ENCODE data around the gene HMCN2. TPM values are rescaled to one million over a fixed set of nuclear protein-coding genes. Genes with fewer than 3 reads are reported as not detected.

The HMCN2 gene
- polyA plus RNA-seq, 1 of the 3 experiments (the other 2 are of a cell fraction) = 0.15 TPM

DNA sequence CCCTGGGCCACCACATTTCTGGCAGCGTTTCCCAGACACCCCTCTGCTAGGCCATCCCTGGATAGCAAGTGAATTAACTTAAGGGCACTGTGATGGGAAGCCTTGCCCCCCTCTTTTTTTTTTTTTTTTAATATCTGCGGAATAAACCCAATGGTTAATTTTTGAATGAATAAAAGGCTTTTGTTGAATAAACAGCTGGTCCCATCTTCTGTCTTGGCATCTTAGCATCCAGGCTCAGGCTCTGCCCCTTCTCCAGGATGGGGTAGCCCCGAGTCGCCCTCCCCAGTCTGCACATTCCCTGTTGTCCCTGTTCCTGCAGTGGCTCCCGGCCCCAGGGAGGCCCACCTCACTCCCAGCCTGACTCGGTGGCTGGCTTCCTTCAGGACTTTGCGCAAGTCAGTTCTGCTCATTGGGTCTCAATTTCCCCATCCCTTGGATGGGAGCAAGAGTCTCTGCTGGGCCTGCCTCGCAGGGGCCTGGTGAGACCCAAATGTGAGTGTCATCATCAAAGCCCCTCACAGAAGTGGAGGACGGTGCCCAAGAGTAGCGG is 29.0 kb upstream of the HMCN2 start (continued):
- TF ChIP-seq, protein P1, sequence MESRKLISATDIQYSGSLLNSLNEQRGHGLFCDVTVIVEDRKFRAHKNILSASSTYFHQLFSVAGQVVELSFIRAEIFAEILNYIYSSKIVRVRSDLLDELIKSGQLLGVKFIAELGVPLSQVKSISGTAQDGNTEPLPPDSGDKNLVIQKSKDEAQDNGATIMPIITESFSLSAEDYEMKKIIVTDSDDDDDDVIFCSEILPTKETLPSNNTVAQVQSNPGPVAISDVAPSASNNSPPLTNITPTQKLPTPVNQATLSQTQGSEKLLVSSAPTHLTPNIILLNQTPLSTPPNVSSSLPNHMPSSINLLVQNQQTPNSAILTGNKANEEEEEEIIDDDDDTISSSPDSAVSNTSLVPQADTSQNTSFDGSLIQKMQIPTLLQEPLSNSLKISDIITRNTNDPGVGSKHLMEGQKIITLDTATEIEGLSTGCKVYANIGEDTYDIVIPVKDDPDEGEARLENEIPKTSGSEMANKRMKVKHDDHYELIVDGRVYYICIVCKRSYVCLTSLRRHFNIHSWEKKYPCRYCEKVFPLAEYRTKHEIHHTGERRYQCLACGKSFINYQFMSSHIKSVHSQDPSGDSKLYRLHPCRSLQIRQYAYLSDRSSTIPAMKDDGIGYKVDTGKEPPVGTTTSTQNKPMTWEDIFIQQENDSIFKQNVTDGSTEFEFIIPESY (IDR thresholded peaks at IDR 0.05; ENCODE audit: borderline replicate concordance, low read depth) = no peak
- no peak for TF ChIP-seq MEF2A (IDR thresholded peaks at IDR 0.05; ENCODE audit: borderline replicate concordance, low read depth)
- no peak for TF ChIP-seq MAX (IDR thresholded peaks at IDR 0.05; ENCODE audit: low read depth)
- no peak for TF ChIP-seq GABPA (IDR thresholded peaks at IDR 0.05; ENCODE audit: low read depth)
- no peak for TF ChIP-seq RXRA (IDR thresholded peaks at IDR 0.05; ENCODE audit: borderline replicate concordance, low read depth)
- no peak for TF ChIP-seq TAF1 (IDR thresholded peaks at IDR 0.05; ENCODE audit: borderline replicate concordance, low read depth, low read length)
- TF ChIP-seq TCF12 (IDR thresholded peaks at IDR 0.05) = no peak
- no peak for TF ChIP-seq CHD2 (IDR thresholded peaks at IDR 0.05; ENCODE audit: low read length, partially characterized antibody)
- no peak for TF ChIP-seq NFIC (IDR thresholded peaks at IDR 0.05; ENCODE audit: borderline replicate concordance)

DNA sequence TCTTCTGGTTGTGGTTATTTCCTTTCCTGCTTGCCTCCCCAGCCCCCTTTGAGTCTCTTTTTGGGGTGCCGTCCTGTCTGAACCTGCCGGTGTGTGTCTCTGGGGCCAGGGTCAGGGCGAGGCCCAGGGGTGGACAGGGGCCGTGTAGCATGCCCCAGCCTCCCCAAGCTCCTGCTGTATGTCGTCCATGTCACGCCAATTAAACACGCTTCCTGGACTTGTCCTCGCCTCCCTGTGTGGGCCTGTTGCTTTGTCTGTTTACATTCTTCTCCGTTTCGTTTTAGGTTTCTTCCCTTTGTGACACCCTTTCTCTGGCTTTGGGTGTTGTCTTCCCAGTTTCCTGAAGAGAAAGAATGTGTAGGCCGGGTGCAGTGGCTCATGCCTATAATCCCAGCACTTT is 28.5 kb upstream of the HMCN2 start:
- no peak for DNase-seq
- Histone ChIP-seq H3K9ac (no peak overlapping the region), H3K79me2 (ENCODE audit: insufficient read depth) (no peaks in the 10 kb centered on the region; the same call in 1 of the 2 replicates), H4K20me1 (ENCODE audit: insufficient read depth) (no peaks in the 10 kb centered on the region), H3K36me3 (replicated peaks in 1 of 2; ENCODE audit: control insufficient read depth in 1 of 2, insufficient read depth in 2 of 2, low read length in 1 of 2) (peaks cover 6 to 22% of the 10 kb centered on the region in 2 experiments), H3K9me2 (no peaks in the 10 kb centered on the region), H2AFZ (ENCODE audit: low read depth) (no peak overlapping the region), H3K27ac (ENCODE audit: low read depth in 2 of 2, low read length in 1 of 2) (no peak overlapping the region), H3K4me1 (ENCODE audit: control insufficient read depth in 1 of 2, insufficient read depth in 2 of 2, low read depth in 1 of 2, low read length in 1 of 2) (peaks cover 0 to 16% of the 10 kb centered on the region in 2 experiments; a peak in 1 of 4 replicates), H3K27me3 (ENCODE audit: insufficient read depth) (no peaks in the 10 kb centered on the region), H3K4me3 (ENCODE audit: low read depth in 2 of 2, low read length in 1 of 2) (no peak overlapping the region), H3K4me2 (no peak overlapping the region), H3K9me3 (no peaks in the 10 kb centered on the region), H3F3A (replicated peaks; ENCODE audit: insufficient read depth) (no peaks in the 10 kb centered on the region)
- TF ChIP-seq, protein P2, sequence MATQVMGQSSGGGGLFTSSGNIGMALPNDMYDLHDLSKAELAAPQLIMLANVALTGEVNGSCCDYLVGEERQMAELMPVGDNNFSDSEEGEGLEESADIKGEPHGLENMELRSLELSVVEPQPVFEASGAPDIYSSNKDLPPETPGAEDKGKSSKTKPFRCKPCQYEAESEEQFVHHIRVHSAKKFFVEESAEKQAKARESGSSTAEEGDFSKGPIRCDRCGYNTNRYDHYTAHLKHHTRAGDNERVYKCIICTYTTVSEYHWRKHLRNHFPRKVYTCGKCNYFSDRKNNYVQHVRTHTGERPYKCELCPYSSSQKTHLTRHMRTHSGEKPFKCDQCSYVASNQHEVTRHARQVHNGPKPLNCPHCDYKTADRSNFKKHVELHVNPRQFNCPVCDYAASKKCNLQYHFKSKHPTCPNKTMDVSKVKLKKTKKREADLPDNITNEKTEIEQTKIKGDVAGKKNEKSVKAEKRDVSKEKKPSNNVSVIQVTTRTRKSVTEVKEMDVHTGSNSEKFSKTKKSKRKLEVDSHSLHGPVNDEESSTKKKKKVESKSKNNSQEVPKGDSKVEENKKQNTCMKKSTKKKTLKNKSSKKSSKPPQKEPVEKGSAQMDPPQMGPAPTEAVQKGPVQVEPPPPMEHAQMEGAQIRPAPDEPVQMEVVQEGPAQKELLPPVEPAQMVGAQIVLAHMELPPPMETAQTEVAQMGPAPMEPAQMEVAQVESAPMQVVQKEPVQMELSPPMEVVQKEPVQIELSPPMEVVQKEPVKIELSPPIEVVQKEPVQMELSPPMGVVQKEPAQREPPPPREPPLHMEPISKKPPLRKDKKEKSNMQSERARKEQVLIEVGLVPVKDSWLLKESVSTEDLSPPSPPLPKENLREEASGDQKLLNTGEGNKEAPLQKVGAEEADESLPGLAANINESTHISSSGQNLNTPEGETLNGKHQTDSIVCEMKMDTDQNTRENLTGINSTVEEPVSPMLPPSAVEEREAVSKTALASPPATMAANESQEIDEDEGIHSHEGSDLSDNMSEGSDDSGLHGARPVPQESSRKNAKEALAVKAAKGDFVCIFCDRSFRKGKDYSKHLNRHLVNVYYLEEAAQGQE (IDR thresholded peaks at IDR 0.05; ENCODE audit: low read depth, low read length) = no peak
- TF ChIP-seq, protein P1 (IDR thresholded peaks at IDR 0.05; ENCODE audit: borderline replicate concordance, low read depth) = no peak
- TF ChIP-seq GATA2 (CRISPR knock-in tag; IDR thresholded peaks at IDR 0.05) (no peak), SMC3 (IDR thresholded peaks at IDR 0.05; ENCODE audit: low read depth, low read length) (no peak), TEAD4 (IDR thresholded peaks at IDR 0.05; ENCODE audit: borderline replicate concordance, insufficient read depth) (no peak), PBX3 (IDR thresholded peaks at IDR 0.05) (no peak), CHD2 (IDR thresholded peaks at IDR 0.05; ENCODE audit: low read length, partially characterized antibody) (no peak), FOXJ3 (CRISPR knock-in tag; IDR thresholded peaks at IDR 0.05) (no peak), RFX5 (IDR thresholded peaks at IDR 0.05; ENCODE audit: low read length) (no peak), RAD21 (IDR thresholded peaks at IDR 0.05; ENCODE audit: low read length) (no peak), EZH2phosphoT487 (IDR thresholded peaks at IDR 0.05; ENCODE audit: borderline replicate concordance, low read depth) (no peak), FOSL2 (IDR thresholded peaks at IDR 0.05; ENCODE audit: borderline replicate concordance, low read depth) (no peak), TAF1 (IDR thresholded peaks at IDR 0.05; ENCODE audit: borderline replicate concordance, low read depth, low read length) (no peak), YY1 (IDR thresholded peaks at IDR 0.05; ENCODE audit: low read depth) (no peak), MAX (IDR thresholded peaks at IDR 0.05; ENCODE audit: low read depth) (no peak), SIN3A (IDR thresholded peaks at IDR 0.05; ENCODE audit: borderline replicate concordance, low read depth, low read length) (no peak)
- 97% methylated on average over 11 of the region's 11 CpGs for WGBS (ENCODE audit: low lambda C conversion rate)
- POLR2A ChIA-PET = no interaction called here
- CTCF ChIA-PET = interaction anchor here (0.6 to 2.3 kb wide), 25 partner anchors 10 to 144 kb away, joined by 3 to 48 read pairs (median 7); no protein-coding TSS in a partner anchor
